DOHH2 (cell line): ENCODE results near the gene KIAA1191.
"Not testable (repeated sequence)": the region's sequence is repeated elsewhere in the genome, so short reads cannot be mapped to it uniquely, and the experiment has no call there.

ENCODE experiments used
- CTCF ChIP-seq: fragments of 200-600 bp; sonication (generic); IDR thresholded peaks from one replicate; pipeline ENCODE4 v1.5.1; 2014; ENCODE audit warnings: antibody characterized with exemption, mild to moderate bottlenecking, low read depth, low read length; ENCODE audit not compliant: poor library complexity, severe bottlenecking
- EZH2phosphoT487 ChIP-seq: fragments of 200-600 bp; sonication (generic); IDR thresholded peaks from 2 replicates; pipeline ENCODE4 v1.6.1; 2017; ENCODE audit warnings: borderline replicate concordance, mild to moderate bottlenecking, antibody characterized with exemption, low read length, moderate library complexity, mixed read lengths

GRCh38 chr5:176305356-176305755 is 56.2 kb downstream of the KIAA1191 start:
- TF ChIP-seq CTCF, EZH2phosphoT487: not testable (repeated sequence)
